Middle frontal gyrus (tissue), 1 donor: ENCODE measurements around the gene ZNF407.

ENCODE experiments used
- DNase-seq: peaks from one replicate; pipeline ENCODE4 v3.0.0-alpha.2; 2015; ENCODE audit warnings: low spot score; ENCODE audit errors: extremely low spot score

ZNF407 gene

DNA sequence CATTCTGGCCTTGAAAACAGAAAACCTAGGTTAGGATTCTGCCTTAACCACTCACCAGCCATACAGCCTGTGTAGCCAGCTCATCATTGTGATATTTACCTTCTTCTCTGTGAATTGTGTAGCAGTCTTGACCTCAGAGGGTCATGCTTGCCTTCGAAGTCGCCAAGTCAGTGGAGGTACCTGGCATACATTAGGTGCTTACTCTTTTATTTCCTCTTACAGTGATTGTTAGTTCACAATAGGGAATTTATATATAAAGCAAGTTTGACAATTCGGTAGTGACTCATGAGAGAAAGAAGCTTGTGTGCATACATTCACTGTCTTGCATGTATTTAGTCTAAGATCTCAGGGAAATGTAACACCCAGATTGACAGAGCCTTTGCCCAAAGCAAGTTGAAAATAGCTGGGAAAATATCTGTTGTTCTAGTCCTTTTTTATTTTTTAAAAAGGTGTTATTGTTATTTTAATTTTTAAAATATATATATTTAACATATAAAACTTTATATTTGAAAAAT, 320.7 kb downstream of the ZNF407 start:
- DNase-seq: no peak

DNA sequence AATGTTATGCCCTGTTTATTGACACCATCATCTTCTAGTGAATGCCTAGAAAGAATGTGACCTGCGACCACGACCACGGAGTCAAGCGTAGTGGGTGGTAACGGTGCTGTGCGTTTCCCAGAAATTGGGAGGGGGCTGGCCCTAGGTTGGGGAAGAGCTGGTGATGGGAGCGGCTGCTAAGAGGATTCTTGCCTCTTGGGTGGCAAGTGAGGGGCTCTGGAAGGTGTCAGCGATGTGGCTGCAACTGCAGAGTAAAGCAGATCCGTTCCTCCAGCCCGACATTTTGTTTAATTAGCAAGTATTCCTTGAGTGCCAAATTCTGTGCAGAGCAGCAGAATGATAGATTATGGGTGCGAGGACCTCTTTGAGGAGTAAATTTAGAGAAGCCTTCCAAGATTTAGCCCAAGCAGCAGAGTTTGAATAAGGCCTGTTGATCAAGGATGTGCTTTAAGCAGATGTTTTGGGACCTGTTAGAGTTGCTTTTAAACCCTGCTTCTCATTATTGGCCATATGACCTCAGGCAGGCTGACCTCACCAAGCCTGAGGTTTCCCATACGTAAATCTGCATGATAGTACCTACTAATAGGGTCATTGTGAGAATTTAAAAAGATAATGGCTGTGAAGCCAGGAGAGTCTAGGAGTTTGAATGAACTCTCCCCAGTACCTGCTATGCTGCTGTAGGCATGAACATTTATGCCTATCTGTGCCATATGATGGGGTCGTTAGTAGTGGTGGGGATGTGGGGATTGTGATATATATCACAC, 323.6 kb downstream of the ZNF407 start:
- DNase-seq: no peak

DNA sequence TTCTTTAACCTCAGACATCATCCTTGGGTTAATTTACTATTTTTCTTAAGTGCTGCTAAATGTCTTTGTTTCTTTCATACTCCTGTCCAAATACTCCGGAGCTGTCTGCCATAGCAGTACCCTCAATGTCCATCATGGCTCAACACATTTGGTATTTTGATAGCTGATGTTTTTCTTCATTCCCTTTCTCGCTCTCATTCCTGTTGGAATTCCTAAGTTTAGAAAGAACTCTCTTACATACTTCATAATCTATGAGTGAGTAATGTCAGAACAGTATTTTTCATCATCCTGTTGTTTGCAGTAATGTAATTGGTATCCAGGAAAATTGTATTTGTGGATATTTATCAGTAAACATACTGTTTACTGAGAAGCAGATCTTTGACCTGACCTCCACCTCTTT, 328.4 kb downstream of the ZNF407 start:
- no peak for DNase-seq

DNA sequence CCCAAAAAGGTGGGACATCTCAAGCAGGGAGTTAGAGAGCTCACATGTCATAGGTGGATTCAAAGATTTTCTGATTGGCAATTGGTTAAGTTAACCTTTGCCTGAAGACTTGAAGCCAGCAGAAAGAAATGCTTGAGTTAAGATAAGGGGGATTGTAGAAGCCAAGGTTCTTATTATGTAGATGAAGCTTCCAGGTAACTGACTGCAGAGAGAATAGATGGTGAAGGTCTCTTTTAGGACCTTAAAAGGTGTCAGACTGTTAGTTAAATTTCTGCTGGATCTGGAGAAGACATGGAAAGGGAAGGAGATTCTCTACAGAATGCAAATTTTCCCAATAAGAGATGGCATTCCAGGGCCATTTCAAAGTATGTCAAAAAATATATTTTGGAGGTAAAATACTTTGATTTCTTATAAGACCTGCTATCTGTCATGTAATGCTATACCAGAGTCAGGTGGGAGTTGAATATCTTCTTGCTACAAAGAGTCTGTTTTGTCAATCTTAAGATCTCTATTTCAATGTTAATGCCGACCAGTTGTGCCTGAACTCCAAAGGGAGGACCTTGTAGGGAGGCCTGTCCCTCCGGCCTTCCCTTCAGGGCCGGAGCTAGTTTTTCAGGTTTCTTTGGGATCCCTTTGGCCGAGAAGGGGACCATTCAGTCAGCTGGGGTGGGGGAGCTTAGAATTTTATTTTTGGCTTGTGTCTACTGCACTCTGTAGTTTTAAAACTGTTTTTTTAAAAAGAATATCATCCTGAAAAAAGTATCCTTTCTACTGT, 330.7 kb downstream of the ZNF407 start:
- DNase-seq: no peak

DNA sequence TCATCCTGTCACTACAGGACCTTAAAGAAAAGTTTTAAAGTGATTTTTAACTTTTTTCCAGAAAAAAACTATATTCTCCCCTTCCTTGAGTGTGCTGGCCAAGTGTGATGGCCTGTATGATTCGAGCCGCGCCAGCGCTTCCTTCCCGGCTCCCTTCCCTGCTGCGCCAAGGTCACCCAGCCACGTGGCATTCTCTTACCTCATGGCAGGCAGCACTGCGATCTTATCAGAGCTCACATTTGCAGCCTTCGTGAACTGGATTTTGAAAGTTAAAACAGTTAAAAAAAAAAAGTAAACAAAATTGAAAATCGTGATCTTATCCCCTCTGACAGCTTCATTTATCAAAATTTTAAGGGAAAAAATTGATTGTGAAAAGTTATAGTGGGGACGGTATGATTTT, 331.4 kb downstream of the ZNF407 start:
- no peak for DNase-seq

DNA sequence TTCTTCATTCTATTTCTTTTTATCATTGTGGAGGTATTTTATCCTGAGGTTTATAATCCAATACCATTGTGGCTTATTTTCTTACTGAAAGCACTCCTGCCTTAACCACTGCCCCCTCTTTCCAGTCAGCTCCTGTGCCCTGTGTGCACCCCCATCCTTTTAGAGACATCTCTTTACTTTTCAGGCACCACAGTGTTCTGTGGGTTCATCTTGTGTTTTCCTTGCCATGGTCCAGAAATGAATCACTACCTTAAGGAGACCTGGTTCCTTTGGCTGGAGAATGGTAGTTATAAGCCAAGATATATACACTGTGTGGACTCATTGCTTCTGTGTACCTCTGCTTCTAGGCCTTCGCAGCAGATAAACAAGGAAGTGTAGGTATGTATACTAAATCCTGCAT, 332.9 kb downstream of the ZNF407 start:
- no peak for DNase-seq

DNA sequence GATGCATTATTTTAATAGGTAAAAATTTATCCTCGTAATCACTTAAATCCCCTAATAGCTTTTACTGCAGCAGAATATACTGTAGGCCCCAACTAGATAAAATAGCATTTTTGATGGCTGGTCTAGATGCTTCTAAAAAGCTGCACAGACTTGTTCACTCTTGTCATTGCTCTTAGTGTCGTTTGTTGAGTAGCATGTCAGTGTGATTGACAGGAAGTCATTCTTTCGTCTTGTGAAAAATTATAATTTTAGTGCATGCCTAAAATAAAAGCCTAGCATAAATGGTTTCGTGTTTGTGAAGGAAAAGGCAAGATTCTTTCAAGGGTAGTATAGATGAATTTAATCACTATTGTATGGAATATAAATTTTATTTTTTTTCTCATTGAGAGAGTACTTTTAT, 336.3 kb downstream of the ZNF407 start:
- no peak for DNase-seq

DNA sequence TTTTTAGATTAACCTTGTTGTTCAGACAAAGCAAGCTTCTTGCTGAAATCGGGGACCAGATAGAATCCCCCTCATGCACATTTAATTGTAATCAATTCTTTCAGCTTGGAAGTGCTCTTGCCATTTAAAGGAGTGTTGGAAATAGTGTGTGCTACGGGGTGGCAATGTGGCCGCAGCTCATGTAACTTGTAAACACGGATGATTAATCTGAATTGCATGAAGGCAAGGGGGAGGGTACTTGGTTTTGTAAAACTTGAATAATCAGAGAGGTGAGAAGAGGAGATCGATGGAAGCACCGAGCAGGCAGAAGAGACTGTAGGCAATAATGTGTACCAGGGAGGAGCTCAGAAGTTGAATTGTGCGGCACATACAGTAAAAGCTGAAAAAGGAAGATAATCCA, 337.8 kb downstream of the ZNF407 start:
- no peak for DNase-seq

DNA sequence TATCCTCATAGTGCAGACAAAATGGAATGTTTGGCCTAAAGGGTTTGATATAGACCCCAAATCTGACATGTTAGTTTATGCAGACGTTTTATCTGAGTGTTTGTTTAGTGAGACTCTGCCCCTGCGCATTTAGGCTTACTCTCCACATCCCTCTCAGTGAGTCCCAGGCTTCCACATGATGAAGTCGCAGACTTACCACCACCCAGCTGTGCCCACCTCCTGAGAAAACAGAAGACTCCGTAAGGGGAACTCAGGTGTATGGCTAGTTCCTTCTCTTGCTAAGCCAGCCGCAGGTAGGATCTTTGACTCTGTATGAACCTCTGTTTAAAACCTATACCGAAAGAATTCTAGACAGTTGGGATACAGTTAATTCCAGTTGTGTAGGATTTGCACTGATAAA, 338.7 kb downstream of the ZNF407 start:
- no peak for DNase-seq

DNA sequence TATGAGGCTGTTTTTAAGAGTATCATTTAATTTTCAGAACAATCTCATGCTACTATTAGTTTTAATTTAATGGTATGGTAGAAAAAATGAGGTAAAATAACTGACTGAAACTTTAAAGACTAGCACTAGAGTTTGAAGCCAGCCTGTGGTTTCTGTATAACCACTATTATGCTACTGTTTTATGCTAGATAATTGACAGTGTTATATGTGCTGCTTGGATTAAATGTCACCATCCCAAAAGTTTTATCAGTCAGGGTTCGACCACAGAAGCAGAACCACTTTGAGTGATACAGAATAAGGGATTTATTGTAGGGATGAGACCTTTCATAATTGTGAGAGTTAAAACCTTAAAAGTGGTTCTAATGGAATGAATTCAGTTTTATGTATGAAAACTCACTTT, 339.6 kb downstream of the ZNF407 start:
- no peak for DNase-seq

DNA sequence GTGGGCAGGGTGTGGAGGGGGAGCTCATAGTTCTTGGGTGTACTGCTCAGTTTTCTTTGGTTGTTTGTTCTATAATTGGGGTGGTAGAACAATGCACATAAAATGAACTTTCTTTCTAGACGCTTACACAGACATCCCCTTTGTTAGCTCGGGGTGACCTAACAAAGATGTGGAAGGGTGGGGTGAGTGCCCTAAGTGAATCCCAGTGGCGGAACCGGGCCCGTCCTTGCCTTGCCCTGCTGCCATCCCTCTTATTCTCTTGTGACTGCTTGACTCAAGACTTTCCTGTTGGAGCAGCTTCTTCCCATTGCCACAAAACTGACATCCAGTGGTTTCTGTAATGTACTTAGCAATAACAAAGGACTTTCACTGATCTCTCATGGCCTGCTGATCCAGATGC, 343.2 kb downstream of the ZNF407 start:
- no peak for DNase-seq

DNA sequence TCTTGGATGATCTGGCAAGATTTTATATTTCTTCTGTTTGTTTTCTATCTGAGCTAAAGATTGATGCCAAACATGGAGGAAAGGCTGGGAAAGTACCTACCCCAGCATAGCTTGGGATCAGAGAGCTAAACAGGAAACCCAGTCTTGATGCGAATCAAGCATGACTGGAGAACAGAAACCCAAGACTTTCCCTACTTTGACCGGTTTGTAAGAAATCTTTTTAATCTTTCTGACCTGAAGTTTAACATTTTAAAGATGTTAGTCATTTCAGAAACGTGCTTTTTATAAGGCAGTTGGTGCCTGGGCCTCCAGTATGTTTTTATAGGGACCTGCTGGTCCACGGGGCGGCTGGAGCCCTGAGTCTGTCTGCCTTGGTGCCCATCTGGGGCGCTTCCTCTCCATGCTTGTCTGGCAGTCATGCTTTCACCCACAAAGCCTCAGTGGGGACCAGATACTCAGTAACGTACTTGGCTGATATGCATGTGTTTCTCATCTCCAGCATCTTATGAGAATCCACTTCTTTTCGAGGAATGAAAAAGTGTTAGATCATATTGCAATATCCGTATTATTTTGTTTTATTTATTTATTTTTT, 344.7 kb downstream of the ZNF407 start:
- no peak for DNase-seq

DNA sequence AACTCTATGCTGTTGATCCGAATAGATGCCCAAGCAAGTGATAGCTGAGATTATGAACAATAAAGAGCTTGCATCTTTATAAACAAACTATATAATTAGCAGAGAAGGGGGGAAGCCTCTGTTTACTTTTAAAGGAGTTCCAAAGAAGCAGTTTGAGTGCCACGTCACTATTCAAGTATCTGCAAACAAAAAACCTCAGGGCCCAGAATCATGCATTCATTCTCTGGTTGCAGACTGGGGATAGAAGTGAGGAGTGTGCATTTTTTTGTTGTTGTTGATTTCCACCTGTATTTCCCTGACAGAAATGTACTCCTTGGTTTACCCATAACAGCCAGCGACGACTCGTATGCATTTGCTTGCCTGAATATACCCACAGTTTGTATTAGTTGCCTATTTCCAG, 347.0 kb downstream of the ZNF407 start:
- DNase-seq: no peak

DNA sequence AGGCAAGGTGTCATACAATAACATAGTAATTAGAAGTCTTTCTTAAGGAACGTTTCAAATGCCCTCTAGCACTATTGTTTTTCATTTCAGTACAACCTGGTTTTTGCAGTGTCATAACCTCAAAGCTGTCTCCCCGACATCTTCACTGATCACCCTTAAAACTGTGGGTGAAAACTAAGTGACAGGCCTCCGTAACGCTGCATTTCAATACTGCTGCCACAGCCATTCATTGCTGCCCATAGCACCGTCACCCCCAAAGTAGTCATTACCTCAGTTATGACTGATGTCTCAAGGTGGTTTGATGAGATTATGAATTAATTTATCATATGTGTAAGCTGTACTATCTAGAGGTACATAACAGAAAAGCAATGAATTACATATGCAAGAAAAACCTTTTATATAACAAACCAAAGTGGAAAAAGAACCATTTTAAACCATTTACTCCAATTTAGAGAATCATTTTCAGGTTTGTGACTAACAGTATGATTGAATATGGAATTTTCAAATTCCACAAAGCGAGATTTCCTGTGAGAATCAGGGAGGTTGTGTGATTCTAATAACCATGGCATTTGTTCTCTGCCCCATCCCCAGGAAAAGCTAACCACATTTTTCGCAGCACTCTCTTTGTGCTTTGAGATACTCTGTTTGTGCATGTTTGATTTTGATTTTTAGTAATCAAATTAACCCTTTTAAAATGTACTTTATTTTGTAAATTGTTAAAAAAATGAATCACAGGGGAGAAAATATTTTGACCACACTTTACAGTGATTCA, 348.3 kb downstream of the ZNF407 start:
- no peak for DNase-seq

DNA sequence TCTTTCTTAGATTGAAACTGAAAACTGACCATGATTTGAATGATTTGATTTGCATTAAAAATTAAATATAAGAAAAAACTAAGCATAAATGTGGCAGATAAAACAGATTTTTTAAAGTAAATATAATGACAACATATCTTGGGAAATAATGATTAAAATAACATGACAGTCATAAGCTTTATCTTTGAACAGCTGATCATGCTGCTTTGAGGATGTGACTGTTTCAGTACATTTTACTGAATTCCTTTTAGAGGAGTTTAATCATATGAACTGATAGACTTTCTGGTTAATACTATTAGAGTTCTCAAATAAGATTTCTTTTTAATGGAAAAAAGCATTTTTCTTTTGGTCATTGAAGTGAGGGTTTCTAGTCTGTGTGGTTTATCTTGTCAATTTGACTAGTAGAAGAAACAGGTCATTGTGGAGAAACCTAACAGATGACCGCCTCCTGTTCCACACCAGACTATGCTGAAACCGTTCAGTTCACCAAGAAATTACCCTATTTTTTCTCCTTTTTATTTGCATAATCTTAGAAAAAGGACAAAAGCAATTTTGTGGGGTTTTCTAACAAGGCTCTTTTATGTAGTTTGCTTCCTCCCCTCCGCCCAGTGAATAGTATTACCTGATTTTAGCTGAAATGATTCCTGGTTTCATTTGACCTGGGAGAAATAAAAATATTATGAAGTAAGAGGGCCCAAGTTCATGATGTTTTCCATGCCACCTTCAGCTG, 349.1 kb downstream of the ZNF407 start:
- no peak for DNase-seq

DNA sequence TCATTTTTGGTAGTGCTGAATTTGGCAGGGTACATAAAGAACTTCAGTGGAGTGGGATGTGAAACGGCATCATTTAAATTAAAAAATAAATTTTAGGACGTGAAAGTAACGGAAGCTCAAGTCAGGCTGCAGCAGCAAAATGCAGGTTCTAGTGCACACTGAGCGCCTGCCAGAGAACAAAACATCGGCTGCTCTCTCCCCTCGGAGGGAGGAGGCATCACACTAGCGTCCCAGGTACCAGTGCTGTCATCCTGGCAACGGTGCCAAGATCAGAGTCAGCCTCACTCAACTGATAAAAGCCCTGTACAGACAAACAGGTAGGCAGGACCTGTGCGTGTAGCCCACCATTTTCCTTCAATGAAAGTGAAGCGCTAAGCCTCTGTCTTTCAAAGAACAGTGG, 349.7 kb downstream of the ZNF407 start:
- DNase-seq: no peak

DNA sequence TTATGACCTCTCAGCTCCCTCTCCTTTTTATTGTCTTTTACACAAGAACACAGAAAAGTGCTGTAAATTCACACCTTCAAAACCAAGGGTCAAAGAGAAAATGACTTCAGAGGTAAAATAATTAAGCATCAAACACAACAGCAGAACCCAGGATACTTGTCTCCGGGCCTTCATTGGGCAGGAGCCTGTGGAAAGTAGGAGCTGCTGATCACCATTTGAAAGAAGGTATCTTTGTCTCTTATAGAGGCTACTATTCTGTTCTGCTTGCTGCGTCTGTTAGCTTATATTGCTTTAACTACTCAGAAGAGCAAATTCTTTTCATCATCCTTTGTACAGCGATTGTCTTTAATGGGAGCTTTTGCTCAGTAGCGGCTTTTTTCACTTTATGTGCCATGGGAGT, 350.2 kb downstream of the ZNF407 start:
- DNase-seq: no peak

DNA sequence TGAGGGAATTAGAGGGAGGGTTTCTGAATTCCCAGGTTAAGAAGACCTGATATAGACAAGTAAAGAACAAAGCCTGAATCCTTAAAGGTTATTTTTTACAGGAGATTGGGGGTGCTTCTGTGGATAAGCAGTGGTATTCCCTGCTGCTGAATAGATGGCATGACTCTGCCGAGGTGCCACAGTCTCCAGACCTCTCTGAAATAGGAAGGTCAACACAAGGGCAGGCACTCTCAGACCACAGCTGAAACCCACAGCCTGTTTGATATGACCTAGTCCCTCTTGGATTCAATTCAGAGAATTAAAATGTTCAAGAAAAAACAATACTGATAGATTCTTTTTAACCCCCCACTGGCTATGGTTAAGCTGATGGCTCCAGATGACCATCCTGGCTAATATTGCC, 351.9 kb downstream of the ZNF407 start:
- DNase-seq: no peak

DNA sequence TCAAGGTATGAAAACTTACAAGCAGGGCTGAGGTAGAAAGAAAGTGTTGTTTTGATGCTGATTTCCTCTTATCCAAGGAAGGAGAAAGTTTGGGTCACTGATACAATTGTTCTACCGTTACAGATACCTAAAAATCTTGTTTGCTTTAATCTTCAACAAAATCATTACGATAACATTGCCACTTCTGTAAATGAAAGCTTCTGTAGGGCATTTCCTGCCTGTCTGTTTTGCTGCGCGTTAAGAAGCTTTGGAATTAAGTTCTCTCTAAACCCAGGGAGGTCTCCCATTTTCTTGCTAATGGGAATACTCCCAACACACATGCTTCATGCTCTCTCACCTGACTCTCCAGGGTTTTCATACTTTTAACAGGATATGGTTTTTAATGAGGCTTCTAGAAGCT, 352.8 kb downstream of the ZNF407 start:
- DNase-seq: no peak

DNA sequence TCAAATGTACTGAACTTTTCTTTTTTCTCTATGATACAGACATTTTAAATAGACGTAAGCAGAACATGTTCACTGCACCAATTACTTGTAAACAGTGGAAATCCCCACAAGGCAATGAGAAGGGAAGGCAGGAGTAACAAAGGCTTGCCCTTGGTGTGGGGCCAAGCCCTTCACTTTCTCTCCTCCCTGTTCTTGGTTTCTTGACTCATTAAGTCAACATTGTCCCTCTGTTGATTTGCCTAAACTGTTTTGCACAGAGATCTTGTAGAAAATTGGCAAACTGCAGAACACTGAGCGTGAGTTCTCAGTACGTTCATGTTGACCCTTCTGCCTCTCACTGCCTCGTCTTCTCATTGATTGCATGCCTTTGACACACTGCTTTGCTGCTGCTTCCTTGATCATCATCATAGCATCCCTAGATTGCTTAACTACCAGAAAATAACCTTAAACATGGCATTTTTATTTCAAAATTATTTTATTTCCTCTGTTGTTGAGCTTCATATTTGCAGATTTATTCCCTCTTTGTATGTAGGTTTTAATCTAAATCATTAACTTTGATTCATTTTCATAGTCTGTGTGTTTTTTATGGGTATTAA, 353.6 kb downstream of the ZNF407 start:
- no peak for DNase-seq
